Measurements from ENCODE around the gene PRIM2. TPM values are rescaled to one million over a fixed set of nuclear protein-coding genes. Genes with fewer than 3 reads are reported as not detected.
"Not testable (repeated sequence)": the region's sequence is repeated elsewhere in the genome, so short reads cannot be mapped to it uniquely, and the experiment has no call there.

Gene PRIM2
- total and polyA plus RNA-seq, 9 of the 15 experiments (the other 6 are each of a cell fraction or from before 2014, with no cell fraction given) = 19.8 to 57.5 (median 33.4) TPM

DNA sequence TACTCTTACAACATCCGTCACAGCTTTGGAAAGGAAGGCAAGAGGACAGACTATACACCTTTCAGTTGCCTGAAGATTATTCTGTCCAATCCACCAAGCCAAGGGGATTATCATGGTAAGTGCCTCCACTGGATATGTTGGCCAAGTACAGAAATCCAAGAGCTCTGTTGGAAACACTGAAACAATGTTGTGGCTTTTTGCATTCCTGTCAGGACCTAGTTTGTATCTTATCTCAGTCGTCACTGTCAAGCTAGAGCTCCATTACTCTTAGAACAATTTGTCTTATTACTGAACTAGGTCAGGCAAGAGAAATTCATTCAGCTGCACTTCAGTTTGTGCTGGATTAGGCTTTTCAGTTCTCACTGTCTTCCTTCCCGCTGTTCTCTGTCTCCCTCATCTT, 283.7 kb downstream of the PRIM2 start:
- in situ Hi-C loops (cut with MboI) = not testable (repeated sequence)

DNA sequence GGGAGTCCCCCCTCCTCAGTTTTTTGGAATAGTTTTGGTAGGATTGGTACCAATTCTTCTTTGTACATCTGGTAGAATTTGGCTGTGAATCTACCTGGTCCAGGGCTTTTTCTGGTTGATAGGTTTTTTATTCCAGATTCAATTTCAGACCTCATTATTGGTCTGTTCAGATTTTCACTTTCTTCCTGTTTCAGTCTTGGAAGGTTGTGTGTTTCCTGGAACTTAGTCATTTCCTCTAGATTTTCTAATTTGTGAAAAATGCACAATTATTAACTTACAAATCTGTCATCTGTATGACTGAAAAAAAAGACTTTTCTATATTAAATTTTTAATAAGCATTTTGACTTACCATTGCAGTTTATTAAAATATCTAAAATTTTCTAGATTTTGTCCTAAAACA, 287.9 kb downstream of the PRIM2 start:
- H3K36me3 ChIP-seq (ENCODE audit: control insufficient read depth, insufficient read depth, low read length); POLR2A ChIA-PET; H3K27me3 ChIP-seq (ENCODE audit: control insufficient read depth in 2 of 2, insufficient read depth in 2 of 2, low read length in 2 of 2); BruUV-seq (replicated peaks); intact Hi-C loops (cut with micrococcal nuclease); in situ Hi-C loops (cut with MboI); ATAC-seq; DNase-seq (ENCODE audit: extremely low read depth in 1 of 4, low spot score in 3 of 4); H3K27ac ChIP-seq (ENCODE audit: extremely low read depth, low read depth, low read length); H2AFZ ChIP-seq (ENCODE audit: low read depth, low read length); H3K4me3 ChIP-seq; H3K4me1 ChIP-seq (replicated peaks in 1 of 2; ENCODE audit: control insufficient read depth in 2 of 2, insufficient read depth in 2 of 2, low read length in 2 of 2); H3K79me2 ChIP-seq (ENCODE audit: control insufficient read depth, insufficient read depth, low read length); CTCF ChIA-PET (ENCODE audit: low intra/inter-chr PET ratio); H3K9ac ChIP-seq (ENCODE audit: insufficient read depth in 1 of 2, low read depth in 2 of 2, low read length in 2 of 2); H3K9me3 ChIP-seq (replicated peaks; ENCODE audit: control insufficient read depth, insufficient read depth, low read depth, low read length); H4K20me1 ChIP-seq (replicated peaks; ENCODE audit: control insufficient read depth, insufficient read depth, low read length); H3K9me1 ChIP-seq (ENCODE audit: control insufficient read depth, insufficient read depth, low read length); H3K4me2 ChIP-seq (ENCODE audit: insufficient read depth, low read length); FAIRE-seq: not testable (repeated sequence)

More for the DNA sequence above, 283.7 kb downstream of the PRIM2 start:
- H3K4me1 ChIP-seq (replicated peaks in 1 of 2; ENCODE audit: control insufficient read depth in 2 of 2, insufficient read depth in 2 of 2, low read length in 2 of 2); intact Hi-C loops (cut with micrococcal nuclease); POLR2A ChIA-PET; H3K9ac ChIP-seq (ENCODE audit: insufficient read depth in 1 of 2, low read depth in 2 of 2, low read length in 2 of 2); H3K4me3 ChIP-seq; H3K27me3 ChIP-seq (ENCODE audit: control insufficient read depth in 2 of 2, insufficient read depth in 2 of 2, low read length in 2 of 2); H3K9me1 ChIP-seq (ENCODE audit: control insufficient read depth, insufficient read depth, low read length); BruUV-seq (replicated peaks); H3K36me3 ChIP-seq (ENCODE audit: control insufficient read depth, insufficient read depth, low read length); FAIRE-seq; H3K27ac ChIP-seq (ENCODE audit: extremely low read depth, low read depth, low read length); H3K9me3 ChIP-seq (replicated peaks; ENCODE audit: control insufficient read depth, insufficient read depth, low read depth, low read length); DNase-seq (ENCODE audit: extremely low read depth in 1 of 4, low spot score in 3 of 4); H4K20me1 ChIP-seq (replicated peaks; ENCODE audit: control insufficient read depth, insufficient read depth, low read length); ATAC-seq; H3K4me2 ChIP-seq (ENCODE audit: insufficient read depth, low read length); H3K79me2 ChIP-seq (ENCODE audit: control insufficient read depth, insufficient read depth, low read length); CTCF ChIA-PET (ENCODE audit: low intra/inter-chr PET ratio); H2AFZ ChIP-seq (ENCODE audit: low read depth, low read length): not testable (repeated sequence)
- 63% methylated on average over 3 of the region's 3 CpGs for WGBS (ENCODE audit: insufficient coverage, low coverage, missing lambda C conversion rate)
- TF ChIP-seq MEIS2 (IDR thresholded peaks at IDR 0.05; ENCODE audit: partially characterized antibody) = peak; percentile 25

DNA sequence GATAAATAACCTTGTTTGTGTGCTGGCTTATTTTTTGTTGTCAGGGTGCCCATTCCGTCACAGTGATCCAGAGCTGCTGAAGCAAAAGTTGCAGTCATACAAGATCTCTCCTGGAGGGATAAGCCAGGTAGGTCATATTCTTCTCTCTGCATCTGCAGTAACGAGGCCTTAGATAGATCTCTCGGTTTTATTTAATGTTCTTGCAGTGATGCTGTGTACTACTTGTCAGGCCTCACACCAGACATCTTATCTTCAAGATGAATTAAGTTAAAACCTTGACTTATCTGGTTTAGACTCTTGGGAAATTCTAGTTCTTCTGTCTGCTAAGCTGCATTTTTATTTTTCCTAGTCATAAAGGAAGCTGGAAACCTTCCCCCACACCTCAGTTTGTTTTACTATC, 288.9 kb downstream of the PRIM2 start:
- H3K79me2 ChIP-seq (ENCODE audit: control insufficient read depth, insufficient read depth, low read length); H3K36me3 ChIP-seq (ENCODE audit: control insufficient read depth, insufficient read depth, low read length); H3K27ac ChIP-seq (ENCODE audit: extremely low read depth, low read depth, low read length); CTCF ChIA-PET (ENCODE audit: low intra/inter-chr PET ratio); H3K4me1 ChIP-seq (replicated peaks in 1 of 2; ENCODE audit: control insufficient read depth in 2 of 2, insufficient read depth in 2 of 2, low read length in 2 of 2); H3K27me3 ChIP-seq (ENCODE audit: control insufficient read depth in 2 of 2, insufficient read depth in 2 of 2, low read length in 2 of 2); H2AFZ ChIP-seq (ENCODE audit: low read depth, low read length); H3K4me2 ChIP-seq (ENCODE audit: insufficient read depth, low read length); H3K9ac ChIP-seq (ENCODE audit: insufficient read depth in 1 of 2, low read depth in 2 of 2, low read length in 2 of 2); H3K9me3 ChIP-seq (replicated peaks; ENCODE audit: control insufficient read depth, insufficient read depth, low read depth, low read length); BruUV-seq (replicated peaks); ATAC-seq; FAIRE-seq; H3K9me1 ChIP-seq (ENCODE audit: control insufficient read depth, insufficient read depth, low read length); DNase-seq (ENCODE audit: extremely low read depth in 1 of 4, low spot score in 3 of 4); intact Hi-C loops (cut with micrococcal nuclease); in situ Hi-C loops (cut with MboI); H4K20me1 ChIP-seq (replicated peaks; ENCODE audit: control insufficient read depth, insufficient read depth, low read length); POLR2A ChIA-PET; H3K4me3 ChIP-seq: not testable (repeated sequence)
- 56% methylated on average over 2 of the region's 3 CpGs for WGBS (ENCODE audit: insufficient coverage, low coverage, missing lambda C conversion rate)

DNA sequence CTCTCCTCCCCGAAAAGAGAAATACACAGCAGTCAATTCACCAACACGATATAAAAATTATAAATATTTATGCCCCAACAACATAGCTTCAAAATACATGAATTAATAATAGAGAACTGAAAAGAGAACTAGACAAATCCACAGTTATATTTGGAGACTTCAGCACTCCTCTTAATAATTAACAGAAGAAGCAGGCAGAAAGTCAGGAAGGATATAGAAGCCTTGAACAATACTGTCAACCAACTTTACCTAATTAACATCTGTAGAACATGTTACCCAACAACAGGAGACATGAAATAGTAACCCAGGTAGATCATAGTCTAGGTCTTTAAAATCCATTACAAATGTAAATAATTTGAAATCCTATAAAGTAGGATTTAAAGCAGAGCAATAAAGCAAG, 293.2 kb downstream of the PRIM2 start:
- intact Hi-C loops (cut with micrococcal nuclease); H3K4me3 ChIP-seq; H3K27me3 ChIP-seq (ENCODE audit: control insufficient read depth in 2 of 2, insufficient read depth in 2 of 2, low read length in 2 of 2); H3K27ac ChIP-seq (ENCODE audit: extremely low read depth, low read depth, low read length); H3K9me1 ChIP-seq (ENCODE audit: control insufficient read depth, insufficient read depth, low read length); H3K79me2 ChIP-seq (ENCODE audit: control insufficient read depth, insufficient read depth, low read length); FAIRE-seq; H3K4me2 ChIP-seq (ENCODE audit: insufficient read depth, low read length); POLR2A ChIA-PET; H3K9ac ChIP-seq (ENCODE audit: insufficient read depth in 1 of 2, low read depth in 2 of 2, low read length in 2 of 2); H4K20me1 ChIP-seq (replicated peaks; ENCODE audit: control insufficient read depth, insufficient read depth, low read length); CTCF ChIA-PET (ENCODE audit: low intra/inter-chr PET ratio); H3K4me1 ChIP-seq (replicated peaks in 1 of 2; ENCODE audit: control insufficient read depth in 2 of 2, insufficient read depth in 2 of 2, low read length in 2 of 2); H2AFZ ChIP-seq (ENCODE audit: low read depth, low read length); BruUV-seq (replicated peaks); in situ Hi-C loops (cut with MboI); ATAC-seq; H3K9me3 ChIP-seq (replicated peaks; ENCODE audit: control insufficient read depth, insufficient read depth, low read depth, low read length); DNase-seq (ENCODE audit: extremely low read depth in 1 of 4, low spot score in 3 of 4); H3K36me3 ChIP-seq (ENCODE audit: control insufficient read depth, insufficient read depth, low read length): not testable (repeated sequence)
- WGBS (ENCODE audit: insufficient coverage, low coverage, missing lambda C conversion rate) = no CpG with 5 or more reads among the region's 2 CpGs
